DMS153 (cell line): ENCODE measurements around the gene NHSL2.

Source experiments
- DNase-seq: peaks from one replicate; lab custom pipeline; 2025; lab: John Stamatoyannopoulos, UW

Gene NHSL2

DNA sequence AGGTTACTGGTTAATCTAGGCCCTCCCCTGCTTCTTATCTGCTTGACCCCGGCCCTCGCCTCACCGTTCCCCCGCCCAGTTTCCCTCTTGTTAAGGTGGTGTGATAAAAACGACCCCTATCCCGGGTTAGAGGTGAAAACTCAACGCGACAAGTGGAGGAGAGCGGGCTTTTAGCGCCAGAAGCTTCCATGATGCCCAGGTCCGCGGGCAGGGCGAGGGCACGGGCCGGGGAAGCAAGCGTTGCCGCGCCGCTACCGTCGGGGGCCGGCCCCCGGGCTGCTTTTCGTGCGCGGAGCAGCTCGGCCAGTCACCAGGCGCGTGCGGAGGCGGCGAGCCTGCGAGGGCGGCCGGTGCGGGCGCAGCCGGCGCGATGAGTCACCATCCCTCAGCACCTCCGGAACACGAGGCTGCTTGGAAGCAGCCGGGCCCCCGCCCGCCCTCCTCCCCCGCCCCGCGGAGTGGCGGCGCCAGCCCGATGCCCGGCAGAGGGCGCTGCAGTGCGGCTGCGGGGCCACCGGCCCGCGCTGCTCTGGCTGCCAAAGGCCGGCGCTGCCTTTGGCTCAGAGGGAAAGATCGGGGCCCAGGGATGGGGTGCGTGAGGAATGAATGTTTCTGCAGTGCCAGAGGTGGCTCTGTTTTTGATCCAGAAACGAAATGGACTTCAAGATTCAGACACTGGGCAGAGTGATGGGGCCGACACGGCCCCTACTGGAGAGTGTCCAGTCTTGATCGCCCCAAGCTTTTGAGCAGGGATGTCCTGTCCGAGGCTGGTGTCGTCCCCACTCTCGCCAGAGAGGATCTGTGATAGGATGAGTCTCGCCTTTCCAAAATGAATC, 107.8 kb downstream of the NHSL2 start:
- DNase-seq: peak; percentile 61

- DNase-seq: no peak
Observed at GRCh38 chrX:72019487-72019886, 108.8 kb downstream of the NHSL2 start.

DNA sequence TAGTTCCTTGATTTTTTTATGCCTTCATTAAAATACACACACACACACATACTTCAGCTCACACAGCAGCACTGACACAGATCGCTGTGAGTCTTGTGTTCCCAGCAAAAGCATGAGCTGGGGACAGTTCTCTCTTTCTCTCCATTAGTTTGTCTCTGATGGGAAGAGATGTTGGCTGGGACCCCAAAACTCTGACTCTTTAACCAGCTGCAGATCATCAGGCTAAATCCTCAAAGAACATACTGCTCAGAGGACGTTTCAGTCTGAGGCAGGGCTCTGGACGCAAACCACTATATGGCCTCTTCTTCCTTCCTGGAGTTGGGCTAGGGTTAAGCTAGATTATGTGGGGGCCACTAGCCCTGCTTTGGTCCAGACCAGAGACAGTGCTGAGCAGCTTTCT, 109.6 kb downstream of the NHSL2 start:
- DNase-seq: no peak

- no peak for DNase-seq
Observed at GRCh38 chrX:72020788-72021187, 110.1 kb downstream of the NHSL2 start.

DNA sequence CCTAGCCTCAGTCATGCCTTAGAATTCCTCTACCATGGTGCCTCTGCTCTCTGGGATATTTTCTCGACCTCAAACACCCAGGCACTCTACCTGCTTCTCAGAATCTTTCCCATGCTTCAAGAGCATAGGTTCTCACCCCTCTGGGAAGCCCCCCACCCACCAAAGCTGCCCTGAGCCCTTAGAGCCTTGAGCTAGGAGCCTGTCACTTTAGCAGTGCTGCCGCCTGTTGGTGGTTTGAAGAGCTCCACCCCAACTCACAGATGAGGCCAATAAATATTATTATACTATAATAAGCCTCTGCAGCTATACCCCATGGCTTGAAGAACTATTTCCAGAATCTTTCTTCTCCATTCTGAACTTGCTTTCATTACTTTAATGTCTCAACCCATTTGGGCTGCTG, 111.3 kb downstream of the NHSL2 start:
- DNase-seq: no peak

DNA sequence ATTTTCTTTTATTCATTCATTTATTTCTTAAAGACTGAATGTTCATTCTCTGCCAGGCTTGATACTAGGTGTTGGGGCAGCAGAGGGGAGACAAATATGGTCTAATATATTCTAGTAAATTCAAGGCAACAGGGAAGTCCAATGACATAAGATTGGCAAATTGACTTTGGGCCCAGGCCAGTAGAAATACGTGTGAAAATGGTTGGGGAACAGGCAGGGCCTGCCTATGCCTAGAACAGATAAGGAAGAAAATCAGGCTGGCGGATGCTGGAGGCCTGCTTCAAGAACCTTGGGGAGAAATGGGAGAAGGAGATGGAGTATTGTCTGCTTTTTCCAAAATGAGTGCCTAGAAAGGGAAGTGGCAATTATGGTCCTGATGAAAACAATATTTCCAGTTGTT, 112.4 kb downstream of the NHSL2 start:
- no peak for DNase-seq

DNA sequence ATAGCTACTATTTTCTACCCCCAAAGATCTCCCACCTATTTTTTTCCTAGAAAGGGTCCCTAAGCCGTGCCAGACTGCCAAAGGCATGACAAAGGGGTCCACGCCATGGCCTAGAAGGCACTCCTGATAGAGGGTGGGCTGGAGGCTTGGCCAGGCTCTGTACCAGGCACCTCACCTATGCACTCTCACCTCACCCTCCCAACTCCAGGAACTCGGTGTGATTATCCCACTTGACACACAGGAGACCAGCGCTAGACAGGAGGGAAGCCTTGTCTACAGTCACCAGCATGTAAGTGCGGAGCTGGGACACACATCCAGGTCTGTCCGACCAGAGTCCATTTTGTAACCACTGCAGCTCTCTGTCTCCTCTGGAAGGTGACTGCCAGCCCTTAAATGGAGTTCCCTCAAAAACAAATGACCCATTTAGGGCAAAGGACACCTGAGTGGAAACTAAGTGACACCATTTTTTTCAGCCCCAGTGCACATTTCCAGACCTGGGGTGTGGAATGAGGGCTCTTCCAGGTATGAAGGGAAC, 114.7 kb downstream of the NHSL2 start:
- DNase-seq: no peak

DNA sequence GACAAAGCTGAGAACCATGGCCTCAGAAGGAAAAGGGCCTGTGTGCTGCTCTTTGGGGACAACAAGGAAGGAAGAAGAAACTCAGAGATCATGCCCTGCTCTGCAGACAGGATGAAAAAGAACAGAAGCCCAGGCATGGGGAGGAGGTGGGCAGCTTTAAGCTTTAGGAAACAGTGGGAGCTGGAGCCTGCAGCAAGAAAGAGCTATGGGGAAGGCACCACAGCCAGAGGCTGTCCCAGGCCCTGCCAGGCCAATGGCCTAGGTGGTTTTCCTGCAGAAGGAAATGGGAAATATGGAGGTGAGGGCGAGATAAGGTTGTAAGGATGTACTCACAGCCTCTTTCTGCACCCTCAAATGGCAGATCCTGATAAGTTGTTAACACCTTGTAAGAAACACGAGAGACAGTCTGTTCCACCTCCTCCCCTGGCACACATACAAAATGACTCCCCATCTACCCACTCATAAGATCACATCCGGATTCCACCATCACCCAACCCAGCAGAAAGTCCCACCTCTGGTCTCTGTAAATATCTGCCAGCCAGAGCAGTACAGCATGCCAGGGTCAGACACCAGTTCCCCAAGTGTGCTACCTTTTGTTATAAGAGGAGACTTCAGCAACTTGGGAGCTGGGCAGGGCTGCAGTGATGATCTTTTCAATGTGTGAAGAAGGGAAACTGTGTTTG, 115.8 kb downstream of the NHSL2 start:
- DNase-seq: no peak

GRCh38 chrX:72027024-72027913, 116.6 kb downstream of the NHSL2 start:
- no peak for DNase-seq

DNA sequence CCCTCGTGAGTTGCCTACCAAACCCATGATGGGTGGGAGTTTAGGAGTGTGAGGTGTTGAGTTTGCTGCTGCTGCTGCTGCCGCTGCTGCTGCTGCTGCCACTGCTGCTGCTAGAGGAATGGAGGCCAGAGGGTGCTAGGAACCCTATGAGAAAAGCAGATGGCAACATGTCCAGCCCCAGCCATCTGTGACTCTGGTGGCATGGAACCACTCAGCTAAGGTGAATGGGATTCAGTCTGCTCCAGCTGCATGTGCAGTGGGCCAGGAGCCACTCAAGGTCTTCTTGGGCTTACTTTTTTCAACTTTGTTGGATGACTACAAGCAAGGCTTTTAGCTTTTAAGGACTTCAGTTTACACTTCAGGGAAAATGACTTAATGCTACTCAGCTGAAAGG, 117.3 kb downstream of the NHSL2 start:
- DNase-seq: no peak

DNA sequence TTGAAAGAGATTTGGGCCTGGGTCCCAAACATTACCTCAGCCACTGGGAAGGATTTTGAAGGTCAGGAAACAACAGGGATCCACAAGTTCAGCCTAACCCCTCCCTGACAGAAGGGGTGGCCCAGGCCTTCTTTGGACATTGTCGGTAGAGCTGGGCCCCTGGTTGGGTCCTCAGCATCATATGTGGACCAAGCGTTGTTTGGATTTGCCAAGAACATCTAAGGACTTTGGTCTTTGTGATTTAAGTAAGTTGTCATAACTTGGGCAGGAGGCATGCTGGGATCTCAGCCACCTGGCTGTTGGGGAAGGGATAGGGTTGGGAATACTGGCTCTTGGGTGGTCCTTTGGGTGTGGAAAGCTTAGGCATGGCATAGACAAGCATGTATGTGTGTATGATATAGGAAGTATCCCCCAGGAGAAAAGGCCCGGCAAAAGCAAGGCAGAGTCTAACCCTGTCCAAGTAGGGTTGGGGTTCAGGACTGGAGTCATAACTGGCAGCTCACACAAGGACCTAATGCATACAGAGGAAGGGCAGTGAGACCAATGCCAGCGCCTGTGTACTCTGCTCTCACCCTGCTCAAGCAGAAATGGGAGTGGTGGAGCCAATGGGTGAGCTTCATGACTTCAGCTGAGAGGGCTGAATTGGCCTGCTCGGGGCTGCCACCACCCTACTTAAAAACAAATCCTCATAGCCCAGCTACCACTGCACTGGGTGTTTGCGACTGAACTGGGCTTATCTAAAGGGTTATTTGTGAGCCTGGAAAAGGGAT, 118.2 kb downstream of the NHSL2 start:
- DNase-seq: no peak

- DNase-seq: no peak
Observed at GRCh38 chrX:72029483-72030411, 119.1 kb downstream of the NHSL2 start.

- DNase-seq: no peak
Observed at GRCh38 chrX:72030431-72030830, 119.8 kb downstream of the NHSL2 start.

DNA sequence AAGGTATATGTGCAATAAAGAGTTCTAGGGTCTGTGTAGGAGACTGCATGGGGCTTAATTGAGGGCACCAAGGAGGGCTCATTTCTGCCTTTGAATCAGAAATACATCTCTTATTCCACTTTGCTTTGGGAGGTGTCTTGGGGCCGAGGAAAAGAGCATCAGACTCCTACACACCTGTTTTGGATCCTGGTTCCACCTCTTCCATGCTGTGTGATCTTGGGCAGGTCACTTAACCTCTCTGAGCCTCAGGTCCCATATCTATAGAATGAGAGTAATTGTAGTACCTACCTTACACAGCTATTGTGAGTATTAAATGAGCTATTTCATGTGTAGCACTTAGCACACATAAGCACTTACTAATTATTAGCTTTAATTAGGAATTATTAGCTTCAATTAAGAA, 120.5 kb downstream of the NHSL2 start:
- no peak for DNase-seq

GRCh38 chrX:72031634-72032033, 121.0 kb downstream of the NHSL2 start:
- no peak for DNase-seq

GRCh38 chrX:72037601-72038000, 127.0 kb downstream of the NHSL2 start:
- DNase-seq: no peak

GRCh38 chrX:72038016-72038415, 127.4 kb downstream of the NHSL2 start:
- DNase-seq: no peak

- no peak for DNase-seq
Observed at GRCh38 chrX:72038868-72039267, 128.2 kb downstream of the NHSL2 start.

DNA sequence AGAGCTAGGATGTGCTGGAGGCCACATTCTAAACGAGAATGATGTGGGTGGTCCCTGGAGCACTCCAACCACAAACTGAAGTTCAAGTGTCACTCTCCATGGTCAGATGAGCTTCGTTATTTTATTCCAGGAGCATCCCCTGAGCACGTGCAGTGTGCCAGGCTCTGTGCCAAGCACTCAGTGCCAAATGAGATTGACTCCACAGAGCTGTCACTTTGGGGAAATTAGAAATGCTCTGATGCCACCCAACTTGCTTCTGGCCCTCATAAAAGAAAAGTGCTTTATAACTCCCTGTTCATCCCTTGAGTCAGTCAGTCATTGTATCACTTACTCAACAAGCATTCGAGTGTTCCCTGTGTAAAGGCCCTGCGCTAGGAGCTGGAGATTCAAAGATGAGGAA, 129.9 kb downstream of the NHSL2 start:
- no peak for DNase-seq

GRCh38 chrX:72041176-72041575, 130.5 kb downstream of the NHSL2 start:
- DNase-seq: no peak
